HG03558 (cell line): ENCODE results near the gene NRL.

Source experiments
- ATAC-seq: cut with Tn5 transposase; IDR thresholded peaks from one replicate; pipeline ENCODE4 v1.9.1; 2021; ENCODE audit warnings: moderate number of reproducible peaks; ENCODE audit not compliant: unreplicated experiment; ENCODE audit errors: extremely low read depth

Gene NRL

DNA sequence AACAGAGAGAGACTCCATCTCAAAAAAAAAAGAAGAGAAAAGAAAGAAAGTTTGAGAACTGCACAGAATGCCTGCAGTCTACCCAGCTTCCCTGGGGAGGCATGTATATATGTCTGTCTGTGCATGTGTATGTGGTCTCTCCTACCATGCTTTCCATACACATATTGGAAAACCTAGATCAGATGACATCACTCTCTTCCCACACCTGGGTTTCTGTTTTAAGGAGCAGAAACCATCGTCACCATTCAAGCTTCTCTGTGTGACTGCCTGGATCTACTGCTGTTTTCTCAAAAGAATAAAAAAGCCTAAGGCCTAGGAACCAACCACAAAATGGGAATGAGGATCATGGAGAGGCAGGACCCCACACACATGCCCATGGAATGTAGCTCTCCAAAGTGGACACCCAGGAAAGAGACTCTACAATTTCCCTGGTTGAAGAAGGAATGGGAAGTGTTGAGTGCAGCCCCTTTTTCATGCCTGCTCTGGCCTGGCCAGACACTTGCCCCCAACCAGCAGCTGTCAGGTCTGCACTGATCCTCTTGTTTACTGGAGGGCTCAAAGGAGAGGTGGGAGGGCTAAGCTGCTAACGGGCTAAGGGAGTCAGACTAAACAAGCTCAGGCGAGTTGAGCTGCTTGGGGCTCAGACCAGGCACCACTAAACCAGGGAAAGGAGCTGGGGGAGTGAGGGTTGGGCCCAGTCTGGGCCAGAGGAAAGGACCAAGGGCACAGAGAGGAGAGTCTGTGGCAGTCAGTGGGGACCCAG is 28.4 kb downstream of the NRL start:
- ATAC-seq, result no peak

DNA sequence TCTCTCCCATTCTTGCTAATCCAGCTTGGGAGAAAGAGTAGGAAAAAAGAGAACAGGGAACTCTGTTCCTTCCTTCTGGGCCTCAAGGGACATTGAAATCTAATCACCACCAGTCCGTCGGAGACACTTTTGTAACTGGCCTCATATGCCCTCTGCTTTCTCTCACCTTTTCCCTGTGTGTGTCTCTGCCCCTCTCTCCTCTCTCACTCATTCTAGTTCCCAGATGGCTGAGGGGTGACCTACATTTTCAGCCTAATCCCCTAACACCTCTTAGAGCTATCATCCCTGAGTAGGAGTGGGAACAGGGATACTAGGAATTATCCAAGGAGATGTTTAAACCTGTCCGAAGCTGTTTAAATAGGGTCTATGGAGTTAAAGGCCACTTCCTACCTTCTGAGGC is 29.5 kb downstream of the NRL start:
- ATAC-seq, result no peak

DNA sequence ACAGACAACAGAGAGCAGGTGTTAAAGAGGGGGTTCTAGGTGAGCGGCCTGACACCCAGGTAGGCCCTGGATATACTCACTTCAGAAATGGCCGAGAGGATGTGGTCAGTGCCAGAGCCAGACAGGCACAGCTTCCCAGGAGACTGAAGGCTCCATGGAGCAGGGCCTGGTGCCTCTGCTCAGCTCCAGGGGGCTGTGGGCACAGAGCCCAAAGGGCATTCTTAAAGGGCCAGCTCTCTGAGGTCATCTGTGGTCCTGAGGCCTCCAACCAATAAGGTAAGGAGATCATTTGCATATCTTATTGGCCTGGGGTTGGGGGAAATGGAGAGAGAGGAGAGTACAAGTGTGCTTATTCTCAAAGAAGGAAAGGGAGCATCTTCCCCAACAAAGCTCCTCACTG is 30.3 kb downstream of the NRL start:
- no peak for ATAC-seq

DNA sequence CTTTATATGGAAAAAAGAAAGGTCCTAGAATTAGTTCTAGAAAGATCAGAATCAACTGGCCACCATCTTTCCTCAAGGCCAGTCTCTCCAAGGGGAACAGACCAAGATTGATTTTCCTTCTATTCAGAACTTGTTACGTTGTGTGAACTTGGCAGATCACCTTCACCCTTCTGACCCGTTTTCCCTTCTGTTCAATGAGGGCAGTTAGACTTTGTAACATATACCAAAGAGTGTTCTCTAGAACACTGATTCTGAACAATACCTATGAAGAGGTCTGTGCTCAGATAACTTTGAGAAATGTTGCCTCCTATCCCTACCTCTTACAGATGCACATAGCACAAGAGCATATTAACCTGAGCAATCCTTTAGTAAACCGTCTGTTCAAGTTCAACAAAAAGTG is 31.3 kb downstream of the NRL start:
- ATAC-seq, result no peak

DNA sequence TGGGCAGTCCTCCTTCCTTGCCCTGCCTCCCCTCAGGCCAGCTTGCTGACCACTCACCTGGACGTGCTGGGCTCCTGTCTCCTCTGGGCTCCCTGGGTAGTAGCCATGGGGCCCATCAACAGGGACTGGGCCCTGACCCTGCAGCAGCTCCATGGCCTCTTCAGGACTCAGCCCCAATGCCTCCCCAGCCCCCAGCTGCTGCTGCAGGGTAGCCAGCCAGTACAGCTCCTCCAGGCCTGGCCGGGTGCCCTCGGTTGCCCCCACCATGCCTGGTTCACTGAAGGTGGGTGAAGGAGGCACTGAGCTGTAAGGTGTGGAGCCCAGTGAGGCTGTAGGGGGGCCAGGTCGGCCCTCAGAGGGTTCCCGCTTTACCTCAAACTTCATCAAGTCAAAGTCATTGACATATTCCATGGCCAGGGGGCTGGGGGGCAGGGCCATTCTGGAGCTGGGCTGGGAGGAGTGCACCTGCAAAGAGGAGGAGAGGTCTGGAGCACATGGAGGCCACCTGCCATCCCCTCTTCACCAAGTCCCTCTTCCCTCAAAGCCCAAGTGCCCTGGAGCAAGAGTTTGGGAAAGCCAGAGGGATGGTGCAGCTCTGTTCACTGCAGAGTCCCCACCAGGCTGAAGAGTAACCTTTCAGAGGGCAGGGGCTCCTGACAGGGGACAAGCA is 32.2 kb downstream of the NRL start:
- no peak for ATAC-seq

DNA sequence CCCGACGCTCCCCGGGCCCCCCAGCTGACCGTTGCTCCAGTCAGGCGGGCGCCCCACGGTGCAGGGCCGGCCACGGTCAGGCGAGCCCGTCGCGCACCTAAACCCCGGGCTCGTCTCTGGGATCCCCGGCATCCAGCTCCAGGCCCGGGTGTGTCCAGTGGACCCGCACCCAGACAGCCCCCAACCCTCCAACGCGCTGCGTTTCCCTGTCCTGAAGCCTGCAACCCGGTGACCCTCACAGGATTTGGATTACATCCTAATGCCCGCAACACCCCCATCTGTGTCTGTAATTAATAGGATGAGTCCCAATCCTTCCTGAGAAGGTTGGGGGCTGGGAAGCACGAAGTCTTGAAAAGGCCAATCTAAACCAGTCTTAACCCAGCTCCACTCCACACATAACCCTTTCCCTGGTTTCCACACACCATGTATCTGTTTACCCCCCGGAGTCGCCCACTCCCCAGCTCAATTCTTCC is 33.0 kb downstream of the NRL start:
- no peak for ATAC-seq

DNA sequence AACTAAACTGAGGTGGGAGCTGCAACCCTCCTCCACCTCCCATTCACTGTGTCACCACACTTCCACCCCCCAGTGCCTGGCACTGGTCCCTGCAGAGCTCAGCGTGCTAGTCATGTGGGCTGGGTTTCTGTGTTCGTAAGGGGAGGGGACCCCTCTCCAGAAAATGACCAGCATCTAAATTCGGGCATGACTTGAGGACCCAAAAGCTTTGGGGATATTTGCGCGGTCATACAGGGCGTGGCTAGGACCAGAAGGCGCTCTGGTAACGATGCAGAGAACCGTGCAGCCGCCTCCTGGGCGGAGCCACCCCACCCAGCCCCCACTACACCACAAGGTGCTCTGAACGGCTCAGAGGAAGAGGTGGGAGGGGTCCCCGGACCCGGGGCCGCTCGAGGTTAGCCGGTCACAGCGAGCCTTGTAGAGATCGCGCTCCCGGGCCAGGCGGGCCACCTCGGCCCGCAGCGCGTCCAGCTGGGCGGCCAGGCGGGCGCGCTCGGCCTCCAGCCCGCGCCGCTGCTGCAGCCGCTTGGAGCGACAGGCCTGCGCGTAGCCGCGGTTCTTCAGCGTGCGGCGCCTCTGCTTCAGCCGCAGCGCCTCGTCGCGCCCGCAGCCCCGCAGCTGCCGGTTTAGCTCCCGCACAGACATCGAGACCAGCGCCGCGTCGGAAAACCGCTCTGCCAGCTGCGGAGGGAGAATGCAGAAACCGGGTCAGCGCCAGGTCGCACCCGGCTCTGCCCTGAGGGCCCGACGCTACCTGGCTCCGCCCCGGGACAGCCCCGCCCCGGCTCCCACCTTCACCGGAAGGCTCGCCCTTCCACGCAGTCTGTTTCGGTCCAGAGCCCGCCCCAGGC is 33.6 kb downstream of the NRL start:
- ATAC-seq, result no peak

DNA sequence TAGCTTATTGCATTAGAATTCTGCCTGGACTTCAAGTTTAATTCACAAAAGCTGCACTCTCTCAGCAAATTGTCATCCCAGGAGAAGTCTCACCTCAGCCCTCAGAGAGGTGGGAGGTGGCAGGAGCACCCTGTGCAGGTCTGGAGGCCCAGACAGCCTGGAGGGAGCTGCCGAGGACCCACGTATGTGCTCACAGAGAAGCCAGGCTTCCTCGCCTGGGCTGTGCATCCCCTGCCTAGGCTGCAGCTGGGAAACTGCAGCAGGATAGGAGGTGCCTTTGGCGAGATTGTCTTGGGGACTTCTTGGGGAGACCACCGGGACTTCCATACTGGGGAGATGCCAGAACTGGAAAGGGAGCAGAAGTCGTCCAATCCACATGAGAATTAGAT is 34.6 kb downstream of the NRL start:
- ATAC-seq, result no peak

DNA sequence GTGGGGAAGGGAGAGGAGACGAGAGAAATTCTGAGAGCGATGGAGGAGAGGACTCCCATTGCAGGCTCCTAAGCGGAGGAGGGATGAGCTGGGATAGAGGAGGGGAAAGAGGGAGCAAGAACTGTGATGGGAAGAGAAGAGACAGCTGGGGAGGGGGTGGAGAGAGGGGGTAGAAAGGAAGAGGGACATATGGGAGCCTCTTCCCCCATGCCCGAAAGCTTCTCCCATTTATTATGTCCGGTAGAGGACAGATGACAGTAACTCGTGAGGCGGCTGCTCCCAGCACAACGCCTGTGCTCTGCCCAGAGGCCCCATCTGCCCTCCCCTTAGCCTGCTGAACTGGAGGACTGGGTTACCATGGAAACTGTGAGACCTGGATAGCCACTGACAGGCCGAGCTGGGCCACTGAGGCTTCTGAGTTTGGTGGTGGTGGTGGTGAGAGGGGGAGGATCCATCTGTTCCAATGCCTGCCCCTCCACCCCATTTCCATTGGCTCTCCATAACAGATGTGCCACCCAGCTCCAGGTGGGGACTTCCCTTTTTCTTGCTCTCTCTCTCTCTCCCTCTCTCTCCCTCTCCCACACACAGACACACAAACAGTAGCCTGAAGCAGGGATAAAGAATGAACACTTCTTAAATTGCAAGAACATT is 35.1 kb downstream of the NRL start:
- no peak for ATAC-seq

DNA sequence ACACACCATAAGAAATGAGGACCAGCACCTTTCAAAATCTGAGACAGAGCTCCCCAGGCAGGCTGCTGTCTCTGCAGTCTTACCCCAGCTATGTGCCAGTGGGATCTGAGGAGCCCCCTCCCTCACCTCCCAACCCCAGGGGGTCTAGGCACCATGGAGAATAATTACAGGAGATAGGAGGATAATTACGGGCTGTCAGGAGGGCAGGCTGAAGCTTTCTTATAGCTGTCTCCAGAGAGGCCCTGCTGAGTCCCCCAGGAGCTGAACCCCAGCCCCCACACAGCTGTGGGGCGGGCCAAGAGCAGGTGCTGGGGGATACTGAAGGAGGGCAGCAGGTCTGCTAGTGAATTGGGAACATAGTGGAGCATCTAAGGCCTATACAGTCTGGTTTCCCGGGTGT is 36.6 kb downstream of the NRL start:
- ATAC-seq, result no peak

DNA sequence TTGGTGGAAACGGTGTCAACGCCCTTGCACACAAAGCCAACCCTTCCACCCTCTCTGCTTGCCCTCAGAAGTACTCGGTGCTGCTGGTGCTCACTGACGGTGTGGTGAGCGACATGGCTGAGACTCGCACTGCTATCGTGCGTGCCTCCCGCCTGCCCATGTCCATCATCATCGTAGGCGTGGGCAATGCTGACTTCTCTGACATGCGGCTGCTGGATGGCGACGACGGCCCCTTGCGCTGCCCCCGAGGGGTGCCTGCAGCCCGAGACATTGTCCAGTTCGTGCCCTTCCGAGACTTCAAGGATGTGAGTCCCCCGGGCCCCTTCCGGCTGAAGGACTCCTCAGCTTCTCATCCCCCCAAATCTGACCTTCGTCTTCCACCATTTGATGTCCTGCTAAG is 37.7 kb downstream of the NRL start:
- ATAC-seq, result no peak

DNA sequence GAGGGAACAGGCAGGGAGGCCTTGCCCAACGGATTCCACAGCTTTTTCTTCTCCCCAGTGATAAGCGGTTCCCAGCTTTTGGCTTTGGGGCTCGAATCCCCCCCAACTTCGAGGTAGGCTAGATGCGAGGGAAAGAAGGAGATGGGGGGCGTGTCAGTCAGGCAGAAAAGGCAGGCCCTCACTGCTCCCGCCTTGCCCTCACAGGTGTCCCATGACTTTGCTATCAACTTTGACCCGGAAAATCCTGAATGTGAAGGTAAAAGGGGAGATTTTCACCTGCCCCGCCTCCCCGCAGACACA is 38.5 kb downstream of the NRL start:
- ATAC-seq, result no peak

DNA sequence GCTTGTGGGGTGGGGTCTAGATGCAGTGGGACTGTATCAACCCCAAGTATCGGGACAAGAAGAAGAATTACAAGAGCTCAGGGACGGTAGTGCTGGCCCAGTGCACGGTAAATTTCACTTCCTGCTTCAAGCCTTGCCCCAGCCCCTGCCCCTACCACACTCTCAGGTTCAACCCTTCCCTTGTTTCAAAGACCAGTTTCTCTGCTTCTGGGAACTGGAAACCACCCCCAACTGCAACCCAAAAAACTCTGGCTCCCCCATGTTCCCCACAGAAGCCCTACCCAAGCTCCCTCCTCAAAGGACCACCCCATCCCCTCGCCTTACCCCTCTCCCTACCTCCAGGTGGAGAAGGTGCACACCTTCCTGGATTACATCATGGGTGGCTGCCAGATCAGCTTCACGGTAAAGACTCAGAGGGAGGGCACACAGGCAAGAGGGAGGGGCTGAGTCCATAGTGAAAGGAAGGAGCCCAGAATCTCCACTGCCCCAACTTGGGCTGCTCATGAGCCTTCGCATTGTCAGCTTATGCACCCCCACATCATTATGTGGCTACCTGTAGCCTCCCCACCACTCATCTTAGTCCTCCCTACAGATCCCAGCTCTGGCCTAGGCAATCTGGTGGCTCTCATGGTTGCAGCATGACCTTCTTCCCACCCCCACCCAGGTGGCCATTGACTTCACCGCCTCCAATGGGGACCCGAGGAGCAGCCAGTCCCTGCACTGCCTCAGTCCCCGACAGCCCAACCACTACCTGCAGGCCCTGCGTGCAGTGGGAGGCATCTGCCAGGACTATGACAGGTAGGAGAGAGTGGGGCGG is 39.1 kb downstream of the NRL start:
- ATAC-seq, result no peak

DNA sequence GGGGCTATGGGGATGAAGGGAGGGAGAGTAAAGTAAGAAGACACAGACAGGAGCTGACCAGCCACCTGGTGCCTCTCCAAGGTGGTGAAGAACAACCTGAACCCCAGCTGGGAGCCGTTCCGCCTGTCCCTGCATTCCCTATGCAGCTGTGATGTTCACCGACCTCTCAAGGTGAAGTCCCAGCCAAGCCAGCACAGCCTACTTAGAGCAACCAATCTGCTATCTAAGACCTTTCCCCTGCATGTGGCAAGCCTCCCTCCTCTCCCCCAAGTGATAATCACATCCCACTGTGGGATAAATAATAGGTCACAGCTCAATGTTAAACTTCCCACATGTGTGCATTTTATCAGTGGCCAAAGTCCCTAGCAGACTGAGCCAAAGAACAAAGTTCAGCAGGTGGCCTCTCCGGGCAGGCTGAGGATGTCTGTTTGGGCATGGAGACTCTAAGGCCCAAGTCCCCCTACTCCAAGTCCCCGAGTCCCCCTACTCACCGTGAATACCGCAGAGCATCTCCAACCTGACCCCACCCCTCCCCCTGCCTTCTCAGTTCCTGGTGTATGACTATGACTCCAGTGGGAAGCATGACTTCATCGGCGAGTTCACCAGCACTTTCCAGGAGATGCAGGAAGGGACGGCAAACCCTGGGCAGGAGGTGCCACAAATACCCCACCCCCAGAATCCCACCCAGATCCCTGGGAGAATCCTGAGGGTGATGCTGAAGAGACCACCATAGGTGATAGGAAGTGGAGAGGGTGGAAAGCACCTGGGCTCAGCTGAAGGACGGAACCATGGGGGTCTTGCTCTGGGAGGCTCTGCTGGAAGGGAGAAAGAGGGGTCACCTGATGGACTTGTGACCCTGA is 39.9 kb downstream of the NRL start:
- no peak for ATAC-seq

DNA sequence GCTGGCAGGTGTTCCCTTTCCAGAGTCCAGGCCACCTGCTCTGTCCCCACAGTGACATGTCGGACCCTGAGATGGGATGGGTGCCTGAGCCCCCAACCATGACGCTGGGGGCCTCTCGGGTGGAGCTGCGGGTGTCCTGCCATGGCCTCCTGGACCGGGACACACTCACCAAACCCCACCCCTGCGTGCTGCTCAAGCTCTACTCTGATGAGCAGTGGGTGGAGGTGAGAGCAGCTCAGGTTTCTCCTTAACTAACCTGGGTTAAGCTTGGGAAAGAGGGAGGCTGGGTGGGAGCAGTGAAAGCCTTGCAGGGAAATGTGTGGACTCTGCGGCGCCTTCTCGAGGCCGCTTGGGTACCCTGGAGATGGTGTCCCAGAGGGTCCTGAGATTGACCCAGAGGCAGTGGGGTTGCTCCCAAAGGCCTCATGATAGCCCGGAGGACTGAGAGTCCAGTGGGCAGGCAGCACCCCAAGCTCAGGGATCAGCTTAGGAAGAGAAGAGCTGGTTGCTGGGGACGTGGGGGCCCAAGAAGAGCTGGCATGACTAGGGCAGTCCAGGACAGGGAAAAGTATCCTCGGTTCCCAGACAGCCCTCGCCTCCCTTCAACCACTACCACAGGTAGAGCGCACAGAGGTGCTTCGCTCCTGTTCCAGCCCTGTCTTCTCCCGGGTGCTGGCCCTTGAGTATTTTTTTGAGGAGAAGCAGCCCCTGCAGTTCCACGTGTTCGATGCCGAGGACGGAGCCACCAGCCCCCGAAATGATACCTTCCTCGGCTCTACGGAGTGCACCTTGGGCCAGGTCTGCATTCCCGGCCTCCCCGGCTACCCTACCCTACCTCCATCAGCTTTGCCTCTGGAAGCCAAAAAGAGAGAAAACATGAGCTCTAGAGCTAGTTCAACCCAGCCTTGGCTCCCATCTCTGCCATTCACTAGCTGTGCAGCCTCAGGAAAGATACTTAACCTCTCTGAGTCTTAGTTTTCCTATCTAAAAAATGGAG is 41.6 kb downstream of the NRL start:
- no peak for ATAC-seq

DNA sequence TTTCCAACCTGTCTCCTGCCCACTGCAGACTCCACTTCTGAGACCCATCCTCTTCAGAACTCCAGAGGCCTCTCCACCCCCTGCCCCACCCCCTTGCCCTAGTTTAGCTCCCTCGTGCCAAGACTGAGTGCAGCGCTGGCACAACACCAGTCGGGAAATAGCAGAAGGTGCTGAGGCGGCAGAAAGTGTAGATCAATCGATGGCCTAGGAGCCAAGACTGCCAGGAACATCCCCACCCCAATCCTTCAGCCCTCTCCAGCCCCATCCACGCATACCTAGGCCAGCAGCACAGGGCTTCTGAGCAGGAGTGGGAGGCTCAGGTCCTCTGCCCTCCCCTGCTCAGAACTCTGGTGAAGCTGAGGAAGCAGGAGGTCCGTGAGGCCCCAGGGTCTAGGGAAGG is 42.3 kb downstream of the NRL start:
- no peak for ATAC-seq

DNA sequence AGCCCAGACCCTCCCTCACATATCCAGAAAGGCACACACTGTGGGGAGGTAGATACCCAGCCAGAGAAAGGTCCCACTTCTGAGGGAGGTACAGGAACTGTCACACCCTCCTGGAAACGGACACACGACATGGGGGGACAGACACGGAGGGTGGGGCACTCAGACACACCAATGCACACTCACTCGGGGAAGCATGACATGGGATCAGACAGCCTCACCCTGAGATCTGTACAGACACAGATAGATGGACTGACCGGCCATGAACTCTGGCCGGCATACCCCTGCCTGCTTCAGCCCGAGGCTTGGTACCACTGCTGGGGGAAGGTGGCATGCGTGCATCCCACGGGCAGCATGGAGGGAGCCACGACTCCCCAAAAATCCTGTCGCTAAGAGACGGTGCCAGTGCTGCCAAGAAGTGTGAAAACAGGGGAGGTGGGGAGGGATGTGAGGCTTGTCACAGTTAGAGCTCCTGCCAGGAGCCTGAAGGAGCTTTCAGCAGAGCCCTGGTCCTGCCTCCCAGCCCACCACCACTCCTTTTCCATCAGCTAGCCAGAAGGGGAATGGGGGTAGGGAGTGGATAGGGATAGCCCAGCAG is 42.8 kb downstream of the NRL start:
- ATAC-seq, result no peak
